Spleen (tissue), 11 donors: ENCODE results near the gene KIF25. TPM values are rescaled to one million over a fixed set of nuclear protein-coding genes. Genes with fewer than 3 reads are reported as not detected.

Experiments used
- DNase-seq: peaks from one replicate; pipeline ENCODE4 v3.0.0-alpha.2; 2020
- H3K27ac ChIP-seq, 8 donors: fragments of 200-600 bp; sonication (generic) in 7 of 8; 1 replicate in 4 of 8; 2 replicates in 4 of 8; pipeline versions ENCODE4 v1.5.0 to v1.8.0; 2016 to 2021; ENCODE audit warnings: inconsistent platforms in 4 of 8, mild to moderate bottlenecking in 4 of 8, moderate library complexity in 1 of 8
- H3K27me3 ChIP-seq, 7 donors: fragments of 200-600 bp; sonication (generic) in 6 of 7; replicated peaks in 1 of 7; 1 replicate in 4 of 7; 2 replicates in 3 of 7; pipeline versions ENCODE4 v1.5.0 to v1.8.0; 2016 to 2021; ENCODE audit warnings: inconsistent platforms in 3 of 7, mild to moderate bottlenecking in 1 of 7
- H3K36me3 ChIP-seq, 6 donors: fragments of 200-600 bp; sonication (generic) in 5 of 6; 1 replicate in 4 of 6; 2 replicates in 2 of 6; pipeline versions ENCODE4 v1.5.0 to v1.8.0; 2016 to 2021; ENCODE audit warnings: inconsistent platforms in 2 of 6
- H3K4me1 ChIP-seq, 6 donors: fragments of 200-600 bp; sonication (generic) in 5 of 6; 1 replicate in 3 of 6; 2 replicates in 3 of 6; pipeline versions ENCODE4 v1.5.0 to v1.8.0; 2016 to 2021; ENCODE audit warnings: inconsistent platforms in 3 of 6
- H3K4me3 ChIP-seq, 8 donors: fragments of 200-600 bp; sonication (generic) in 7 of 8; 1 replicate in 4 of 8; 2 replicates in 4 of 8; pipeline versions ENCODE4 v1.5.0 to v1.8.0; 2016 to 2021; ENCODE audit warnings: inconsistent platforms in 4 of 8, mild to moderate bottlenecking in 4 of 8, moderate library complexity in 2 of 8
- H3K9me3 ChIP-seq, 8 donors: fragments of 200-600 bp; sonication (generic) in 7 of 8; 1 replicate in 4 of 8; 2 replicates in 4 of 8; pipeline versions ENCODE4 v1.5.0 to v1.8.0; 2016 to 2021; ENCODE audit warnings: inconsistent platforms in 4 of 8
- CTCF ChIP-seq, 11 experiments: fragments of 200-600 bp in 7 of 11; fragments of 450-650 bp in 4 of 11; sonication (generic) in 4 of 11; IDR thresholded peaks in 8 of 11; conservative IDR thresholded peaks in 3 of 11; 1 replicate in 7 of 11; 2 replicates in 4 of 11; pipeline versions ENCODE4 v1.4.0 to v1.8.0; 2016 to 2021; ENCODE audit warnings: antibody characterized with exemption in 11 of 11, inconsistent platforms in 4 of 11, mild to moderate bottlenecking in 1 of 11
- POLR2A ChIP-seq, 3 donors: fragments of 450-650 bp; IDR thresholded peaks; one replicate each; pipeline ENCODE4 v1.5.1; 2017; ENCODE audit warnings: antibody characterized with exemption in 3 of 3, mild to moderate bottlenecking in 1 of 3
- POLR2AphosphoS5 ChIP-seq, 3 donors: sonication (generic); formaldehyde crosslinking; IDR thresholded peaks; one replicate each; pipeline ENCODE4 v1.5.1; 2017; ENCODE audit warnings: antibody characterized with exemption in 3 of 3
- WGBS, 5 donors: extraction: QIAGEN DNeasy Blood & Tissue Kit in 3 of 5; methylation state at CpG; one replicate each; pipeline versions ENCODE4 v1.1.5 to v1.1.7; 2013 to 2018; 5-methylcytosine and 5-hydroxymethylcytosine counted together
- intact Hi-C: fragments of 100-400 bp; cut with DNase I; formaldehyde crosslinking; loops from one replicate; pipeline ENCODE4 v1.15.0; 2023; ENCODE audit warnings: low total_unique reads
- polyA plus RNA-seq, 3 donors: library from polyadenylated mRNA; stranded (reverse); fragments of 200-250 nt; gene quantifications; one replicate each; pipeline ENCODE4 v1.2.1, GENCODE V29; 2013
- total RNA-seq, 7 donors: library from RNA; depleted of rRNA in 3 of 7; stranded (reverse); fragments of >200 nt in 3 of 7; fragmentation: NEBNext Ultra II Directional in 4 of 7; extraction: Animal tissue kit (Norgen Biotek cat#: 25700) in 4 of 7; gene quantifications; one replicate each; pipeline versions ENCODE4 v1.1.0 to v1.2.1, GENCODE V29; 2016 to 2021
- donor health status: healthy with polysubstance abuse.
- donor health status: DM: no; HTN: no; CAD: no; lungs with moderate emphysema.
- donor health status: DM: no; HTN: no; CAD: no.
- donor health status: Bipolar disorder and iron deficiency.
- donor health status: healthy.
- donor health status: DM: no; HTN: no; CAD: no.
- donor health status: DM: yes; HTN: yes; CAD: no.

KIF25 gene
- total and polyA plus RNA-seq, 10 donors: 0.32 to 1.7 (median 0.49) TPM; not detected in 3

GRCh38 chr6:168067081-168067759 lies 69.7 kb downstream of the KIF25 start:
- TF ChIP-seq POLR2A (IDR thresholded peaks at IDR 0.05) (no peak), POLR2AphosphoS5 (IDR thresholded peaks at IDR 0.05) (no peak), CTCF (IDR thresholded peaks at IDR 0.05 in 8 of 11, conservative IDR thresholded peaks at IDR 0.05 in 3 of 11) (no peak)
- intact Hi-C loops: no loop called here
- WGBS, 5 donors: 90 to 93% (median 92%) methylated on average over 23 to 24 of the region's 24 CpGs
- Histone ChIP-seq H3K4me1 (no peaks in the 10 kb centered on the region), H3K27ac (no peak overlapping the region), H3K4me3 (no peak overlapping the region), H3K36me3 (no peaks in the 10 kb centered on the region), H3K9me3 (no peaks in the 10 kb centered on the region), H3K27me3 (no peaks in the 10 kb centered on the region)
- no peak for DNase-seq

GRCh38 chr6:168070804-168071203 lies 73.3 kb downstream of the KIF25 start:
- Histone ChIP-seq H3K27me3 (no peaks in the 10 kb centered on the region), H3K4me1 (no peaks in the 10 kb centered on the region), H3K9me3 (no peaks in the 10 kb centered on the region), H3K4me3 (no peak overlapping the region), H3K36me3 (no peaks in the 10 kb centered on the region), H3K27ac (no peak overlapping the region)
- TF ChIP-seq CTCF (IDR thresholded peaks at IDR 0.05 in 8 of 11, conservative IDR thresholded peaks at IDR 0.05 in 3 of 11): no peak
- TF ChIP-seq POLR2A (IDR thresholded peaks at IDR 0.05): no peak
- TF ChIP-seq POLR2AphosphoS5 (IDR thresholded peaks at IDR 0.05): no peak
- 80 to 92% (median 89%) methylated on average over 6 to 7 of the region's 7 CpGs for WGBS, 5 donors
- intact Hi-C loops: no loop called here
- DNase-seq: no peak

- no peak overlapping the region for H3K27ac ChIP-seq
- no peaks in the 10 kb centered on the region for H3K9me3 ChIP-seq
- no peak overlapping the region for H3K4me3 ChIP-seq
- DNase-seq: no peak
- intact Hi-C loops: no loop called here
- no peaks in the 10 kb centered on the region for H3K36me3 ChIP-seq
- H3K4me1 ChIP-seq: no peaks in the 10 kb centered on the region
- 68 to 75% (median 70%) methylated on average over 6 to 9 of the region's 9 CpGs for WGBS, 5 donors
- TF ChIP-seq POLR2A (IDR thresholded peaks at IDR 0.05) (no peak), CTCF (IDR thresholded peaks at IDR 0.05 in 8 of 11, conservative IDR thresholded peaks at IDR 0.05 in 3 of 11) (no peak), POLR2AphosphoS5 (IDR thresholded peaks at IDR 0.05) (no peak)
- H3K27me3 ChIP-seq: no peaks in the 10 kb centered on the region
Measured at GRCh38 chr6:168071620-168072019, 74.1 kb downstream of the KIF25 start.

- no peaks in the 10 kb centered on the region for H3K9me3 ChIP-seq
- no peak overlapping the region for H3K4me3 ChIP-seq
- H3K27me3 ChIP-seq: no peaks in the 10 kb centered on the region
- no peaks in the 10 kb centered on the region for H3K36me3 ChIP-seq
- 87 to 93% (median 88%) methylated on average over 24 of the region's 24 CpGs for WGBS, 5 donors
- TF ChIP-seq POLR2A (IDR thresholded peaks at IDR 0.05): no peak
- no peak for TF ChIP-seq POLR2AphosphoS5 (IDR thresholded peaks at IDR 0.05)
- TF ChIP-seq CTCF (IDR thresholded peaks at IDR 0.05 in 8 of 11, conservative IDR thresholded peaks at IDR 0.05 in 3 of 11): no peak
- no peak overlapping the region for H3K27ac ChIP-seq
- intact Hi-C loops: no loop called here
- no peak for DNase-seq
- no peaks in the 10 kb centered on the region for H3K4me1 ChIP-seq
Measured at GRCh38 chr6:168072261-168072660, 74.8 kb downstream of the KIF25 start.
